Measurements from ENCODE around the gene GNG12. TPM values are rescaled to one million over a fixed set of nuclear protein-coding genes. Genes with fewer than 3 reads are reported as not detected.

GNG12 gene
- total RNA-seq, 1 experiment from 2014 or later: 23.7 TPM

GRCh38 chr1:67855961-67856360 is 22.7 kb upstream of the GNG12 start:
- no peaks in the 10 kb centered on the region for H3K4me1 Mint-ChIP-seq
- H3K27me3 Mint-ChIP-seq (ENCODE audit: low read depth): no peaks in the 10 kb centered on the region
- H3K4me3 Mint-ChIP-seq: no peak overlapping the region
- ATAC-seq (no peak), DNase-seq (ENCODE audit: low spot score) (no peak)
- CTCF ChIA-PET: interaction anchor here (1.0 to 2.4 kb wide), 2 partner anchors 89 to 96 kb away, joined by 3 to 11 read pairs; no protein-coding TSS in a partner anchor
- no peak for TF ChIP-seq ETV6 (CRISPR knock-in tag; IDR thresholded peaks at IDR 0.05)
- no peak for TF ChIP-seq ATF6 (CRISPR knock-in tag; IDR thresholded peaks at IDR 0.05)
- no peak for TF ChIP-seq USF2 (CRISPR knock-in tag; IDR thresholded peaks at IDR 0.05)
- no peak for TF ChIP-seq ZNF532 (CRISPR knock-in tag; IDR thresholded peaks at IDR 0.05; ENCODE audit: borderline replicate concordance)
- TF ChIP-seq PRRX2 (CRISPR knock-in tag; IDR thresholded peaks at IDR 0.05): no peak
- TF ChIP-seq ZBTB21 (CRISPR knock-in tag; IDR thresholded peaks at IDR 0.05; ENCODE audit: borderline replicate concordance): no peak
- no peak for TF ChIP-seq E2F5 (CRISPR knock-in tag; IDR thresholded peaks at IDR 0.05)
- no peak for TF ChIP-seq ZMAT4 (CRISPR knock-in tag; IDR thresholded peaks at IDR 0.05)
- no peak for TF ChIP-seq TEAD1 (CRISPR knock-in tag; IDR thresholded peaks at IDR 0.05)
- TF ChIP-seq MXD4 (CRISPR knock-in tag; IDR thresholded peaks at IDR 0.05; ENCODE audit: borderline replicate concordance): no peak
- TF ChIP-seq MLX (CRISPR knock-in tag; IDR thresholded peaks at IDR 0.05): no peak
- TF ChIP-seq ARID4B (CRISPR knock-in tag; IDR thresholded peaks at IDR 0.05; ENCODE audit: borderline replicate concordance): no peak
- no peak for TF ChIP-seq NFATC4 (CRISPR knock-in tag; IDR thresholded peaks at IDR 0.05)
- TF ChIP-seq NFE2L1 (CRISPR knock-in tag; IDR thresholded peaks at IDR 0.05): no peak
- no peak for TF ChIP-seq ESRRA (CRISPR knock-in tag; IDR thresholded peaks at IDR 0.05; ENCODE audit: borderline replicate concordance)
- TF ChIP-seq AFF4 (CRISPR knock-in tag; IDR thresholded peaks at IDR 0.05; ENCODE audit: borderline replicate concordance): no peak
- TF ChIP-seq RELA (CRISPR knock-in tag; IDR thresholded peaks at IDR 0.05; ENCODE audit: borderline replicate concordance): no peak
- no peak for TF ChIP-seq ZSCAN18 (CRISPR knock-in tag; IDR thresholded peaks at IDR 0.05)
- no peaks in the 10 kb centered on the region for H3K9me3 Mint-ChIP-seq
- no peak overlapping the region for H3K27ac Mint-ChIP-seq
- H3K36me3 Mint-ChIP-seq: no peaks in the 10 kb centered on the region
- POLR2A ChIA-PET: interaction anchor here (1.2 kb wide), 1 partner anchor 21 kb away, joined by 3 read pairs; no protein-coding TSS in a partner anchor
